GM10266 (cell line): ENCODE measurements around the gene XIRP2.

Source experiments
- DNase-seq: peaks from one replicate; pipeline ENCODE4 v3.0.0; 2012; ENCODE audit errors: extremely low spot score
- CTCF ChIP-seq: IDR thresholded peaks from 2 replicates; pipeline ENCODE4 v1.5.1; 2012; ENCODE audit warnings: mild to moderate bottlenecking, low read depth; ENCODE audit not compliant: control insufficient read depth, insufficient read depth; ENCODE audit errors: missing control alignments

Gene XIRP2

DNA sequence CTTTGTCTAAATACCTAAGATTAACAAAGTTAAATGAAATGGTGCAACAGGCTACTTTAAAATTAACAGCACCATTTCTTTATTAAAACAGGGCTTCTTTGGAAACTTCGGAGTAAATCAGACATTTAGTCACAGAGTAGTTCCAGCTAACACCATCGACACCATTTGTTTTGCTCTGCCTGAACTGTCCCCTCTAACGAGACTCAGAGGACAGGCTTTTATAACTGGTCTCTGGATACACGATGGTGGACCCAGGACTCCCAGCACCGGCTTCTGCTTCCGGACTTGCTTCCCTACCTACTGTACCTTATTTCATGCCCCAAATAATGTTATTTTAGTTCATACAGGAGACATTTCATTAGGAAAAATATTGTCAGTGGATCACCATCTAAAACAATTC is 252.1 kb downstream of the XIRP2 start:
- DNase-seq, result no peak

GRCh38 chr2:167140767-167141166 is 252.5 kb downstream of the XIRP2 start:
- DNase-seq, result no peak
- TF ChIP-seq CTCF, result no peak

More for the DNA sequence above, 252.1 kb downstream of the XIRP2 start:
- no peak for TF ChIP-seq CTCF

GRCh38 chr2:167142554-167142953 is 254.3 kb downstream of the XIRP2 start:
- TF ChIP-seq CTCF, result no peak
- no peak for DNase-seq

GRCh38 chr2:167144179-167144898 is 256.1 kb downstream of the XIRP2 start:
- no peak for TF ChIP-seq CTCF
- DNase-seq, result no peak

DNA sequence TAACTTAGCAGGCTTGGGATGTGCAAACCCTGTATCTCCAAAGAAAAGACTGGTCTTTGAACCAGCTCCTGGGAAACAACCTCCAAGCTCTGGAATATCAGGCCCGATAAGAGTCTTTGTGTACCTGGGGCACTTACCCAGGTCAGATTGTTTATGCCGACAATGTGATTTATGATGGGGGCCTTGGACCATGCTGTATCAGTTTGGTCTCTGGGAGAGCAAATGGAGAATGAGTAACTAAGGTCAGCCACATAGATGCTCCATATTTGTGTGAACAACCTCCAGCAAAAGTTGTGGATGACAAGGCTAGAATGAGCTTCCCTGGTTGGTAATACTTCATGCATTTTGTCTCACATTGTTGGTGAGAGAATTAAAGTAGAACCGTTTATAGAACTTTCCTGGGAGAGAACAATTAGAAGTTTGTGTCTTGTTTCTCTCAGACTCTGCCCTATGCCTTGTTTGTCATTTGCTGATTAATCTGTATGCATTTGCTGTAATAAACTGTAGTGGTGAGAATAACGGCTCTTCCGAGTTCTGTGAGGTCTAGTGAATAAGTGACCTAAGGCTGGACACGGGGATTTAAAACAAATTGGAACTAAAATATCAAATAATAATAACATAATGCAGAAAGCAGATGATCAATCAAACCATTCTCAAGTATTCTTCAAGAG is 259.1 kb downstream of the XIRP2 start:
- DNase-seq, result no peak
- TF ChIP-seq CTCF, result no peak

GRCh38 chr2:167151894-167152293 is 263.6 kb downstream of the XIRP2 start:
- no peak for TF ChIP-seq CTCF

GRCh38 chr2:167157523-167157922 is 269.2 kb downstream of the XIRP2 start:
- no peak for DNase-seq
- TF ChIP-seq CTCF, result no peak

More at GRCh38 chr2:167151894-167152293, 263.6 kb downstream of the XIRP2 start:
- DNase-seq, result no peak
